A549 (cell line): ENCODE data around the gene DDIT4. TPM values are rescaled to one million over a fixed set of nuclear protein-coding genes. Genes with fewer than 3 reads are reported as not detected.

ENCODE experiments used
- ATAC-seq, 2 experiments: fragments of 200-7000 bp in 1 of 2; fragments of >200 bp in 1 of 2; cut with Nextera tagmentation in 1 of 2; cut with Tn5 transposase in 1 of 2; 3 replicates each; pipeline versions ENCODE4 v1.8.0 to v1.9.1; 2018 to 2020; ENCODE audit warnings: mild to moderate bottlenecking in 1 of 2, moderate library complexity in 1 of 2
- CTCF ChIA-PET: fragments of 300-600 bp; sonication (Branson Sonifier 250); formaldehyde crosslinking; extraction: SDS; loops from one replicate; lab custom pipeline; 2021; ENCODE audit warnings: antibody characterized with exemption, inconsistent platforms; lab: Yijun Ruan, JAX
- POLR2A ChIA-PET: fragments of 350-600 bp; formaldehyde crosslinking; extraction: SDS; loops from one replicate; lab custom pipeline; 2021; ENCODE audit warnings: antibody characterized with exemption, inconsistent platforms; lab: Yijun Ruan, JAX
- DNase-seq, 2 experiments: peaks; one replicate each; pipeline versions ENCODE4 v3.0.0 to v3.0.0-alpha.2; 2011 to 2016; ENCODE audit warnings: low read depth in 1 of 2, low spot score in 1 of 2
- FAIRE-seq: peaks from 2 replicates; lab custom pipeline; 2011; peaks lifted over from hg19 to GRCh38; lab: Jason Lieb, UNC
- H3K27ac ChIP-seq, 2 experiments: fragments of >200 bp; sonication (Bioruptor Twin); formaldehyde crosslinking; 3 replicates each; pipeline ENCODE4 v1.5.1; 2016 to 2017
- H3K4me1 ChIP-seq: fragments of >200 bp; sonication (Bioruptor Twin); formaldehyde crosslinking; 3 replicates; pipeline ENCODE4 v1.6.1; 2016
- H3K4me2 ChIP-seq: fragments of >200 bp; sonication (Bioruptor Twin); formaldehyde crosslinking; 3 replicates; pipeline ENCODE4 v1.6.1; 2016
- H3K4me3 ChIP-seq: fragments of >200 bp; sonication (Bioruptor Twin); formaldehyde crosslinking; 3 replicates; pipeline ENCODE4 v1.5.1; 2016
- H3K9me3 ChIP-seq: fragments of >200 bp; sonication (Bioruptor Twin); formaldehyde crosslinking; 3 replicates; pipeline ENCODE4 v1.6.1; 2016
- BCL3 ChIP-seq: fragments of >200 bp; sonication (Bioruptor Twin); formaldehyde crosslinking; IDR thresholded peaks from 3 replicates; pipeline ENCODE4 v1.6.1; 2016
- CEBPB ChIP-seq, 2 experiments: fragments of >200 bp in 1 of 2; sonication (Bioruptor Twin) in 1 of 2; formaldehyde crosslinking in 1 of 2; IDR thresholded peaks; 2 replicates each; pipeline ENCODE4 v1.6.1; 2012 to 2016
- CHD2 ChIP-seq: fragments of 150-350 bp; IDR thresholded peaks from 2 replicates; pipeline ENCODE4 v1.6.1; 2014; ENCODE audit warnings: low read length; ENCODE audit not compliant: partially characterized antibody
- CHD4 ChIP-seq: fragments of 200-600 bp; sonication (generic); IDR thresholded peaks from 2 replicates; pipeline ENCODE4 v1.6.1; 2016; ENCODE audit warnings: antibody characterized with exemption, mild to moderate bottlenecking, borderline replicate concordance
- E2F6 ChIP-seq: IDR thresholded peaks from 2 replicates; pipeline ENCODE4 v1.6.1; 2012; ENCODE audit warnings: low read depth, borderline replicate concordance
- EHMT2 ChIP-seq: fragments of 200-600 bp; sonication (generic); IDR thresholded peaks from 2 replicates; pipeline ENCODE4 v1.6.1; 2016; ENCODE audit warnings: antibody characterized with exemption, low read depth, mild to moderate bottlenecking, moderate library complexity
- HOXA7 ChIP-seq: fragments of 250-450 bp; sonication (Bioruptor Pico); IDR thresholded peaks from 2 replicates; pipeline ENCODE4 v1.5.0; 2020; ENCODE audit warnings: mild to moderate bottlenecking, moderate library complexity
- HOXB5 ChIP-seq: fragments of 250-450 bp; sonication (Bioruptor Pico); IDR thresholded peaks from 2 replicates; pipeline ENCODE4 v1.5.0; 2020; ENCODE audit warnings: mild to moderate bottlenecking, moderate library complexity
- KDM5A ChIP-seq: fragments of 200-600 bp; sonication (generic); IDR thresholded peaks from 2 replicates; pipeline ENCODE4 v1.6.1; 2016; ENCODE audit warnings: antibody characterized with exemption, mild to moderate bottlenecking
- MAFK ChIP-seq: fragments of 450-650 bp; IDR thresholded peaks from 2 replicates; pipeline ENCODE4 v1.6.1; 2014; ENCODE audit not compliant: partially characterized antibody
- NPAS2 ChIP-seq: fragments of 250-450 bp; sonication (Bioruptor Pico); IDR thresholded peaks from 2 replicates; pipeline ENCODE4 v1.8.0; 2022; ENCODE audit warnings: mild to moderate bottlenecking, moderate library complexity, borderline replicate concordance
- PBX3 ChIP-seq: IDR thresholded peaks from 2 replicates; pipeline ENCODE4 v1.6.1; 2012
- PHF8 ChIP-seq: fragments of 200-600 bp; sonication (generic); IDR thresholded peaks from 2 replicates; pipeline ENCODE4 v1.6.1; 2016; ENCODE audit warnings: low read depth, mild to moderate bottlenecking, antibody characterized with exemption, moderate library complexity, borderline replicate concordance
- POLR2A ChIP-seq: IDR thresholded peaks from 2 replicates; pipeline ENCODE4 v1.6.1; 2012; ENCODE audit warnings: mild to moderate bottlenecking, low read length
- RARB ChIP-seq: fragments of 250-450 bp; sonication (Bioruptor Pico); IDR thresholded peaks from 2 replicates; pipeline ENCODE4 v1.8.0; 2021; ENCODE audit warnings: mild to moderate bottlenecking, moderate library complexity
- RCOR1 ChIP-seq: fragments of 150-350 bp; IDR thresholded peaks from 2 replicates; pipeline ENCODE4 v1.6.1; 2014; ENCODE audit warnings: antibody characterized with exemption, low read length, low read depth
- RFX5 ChIP-seq: fragments of 450-650 bp; IDR thresholded peaks from 2 replicates; pipeline ENCODE4 v1.7.1; 2014; ENCODE audit warnings: antibody characterized with exemption, mild to moderate bottlenecking, moderate library complexity
- WGBS: methylation state at CpG from one replicate; pipeline ENCODE4 v1.1.6; 2017; ENCODE audit errors: missing lambda C conversion rate; 5-methylcytosine and 5-hydroxymethylcytosine counted together
- polyA plus RNA-seq, 4 experiments: library from polyadenylated mRNA; depleted of rRNA in 3 of 4; stranded (reverse); fragments of >200 nt; fragmentation: RNase III in 1 of 4; extraction: RNeasy Plus Mini Kit Qiagen cat#74134 plus additional on column Dnase treatment in 1 of 4; gene quantifications; 2 replicates in 3 of 4; 3 replicates in 1 of 4; pipeline ENCODE4 v1.2.3, GENCODE V29; 2011 to 2017
- TF ChIP-seq, protein P1 (sequence below): fragments of 200-600 bp; sonication (generic); IDR thresholded peaks from 2 replicates; pipeline ENCODE4 v1.6.1; 2016; ENCODE audit warnings: antibody characterized with exemption, mild to moderate bottlenecking, moderate library complexity
- TF ChIP-seq, protein P2 (sequence below): fragments of 250-450 bp; sonication (Bioruptor Pico); IDR thresholded peaks from 2 replicates; pipeline ENCODE4 v1.5.0; 2021; ENCODE audit warnings: mild to moderate bottlenecking, moderate library complexity, borderline replicate concordance
- TF ChIP-seq, protein P3 (sequence below): fragments of >200 bp; sonication (Bioruptor Twin); formaldehyde crosslinking; IDR thresholded peaks from 3 replicates; pipeline ENCODE4 v1.5.1; 2016

Gene DDIT4
- polyA plus RNA-seq, 2 of the 4 experiments (the other 2 are of a cell fraction), result 239 to 392 TPM

DNA sequence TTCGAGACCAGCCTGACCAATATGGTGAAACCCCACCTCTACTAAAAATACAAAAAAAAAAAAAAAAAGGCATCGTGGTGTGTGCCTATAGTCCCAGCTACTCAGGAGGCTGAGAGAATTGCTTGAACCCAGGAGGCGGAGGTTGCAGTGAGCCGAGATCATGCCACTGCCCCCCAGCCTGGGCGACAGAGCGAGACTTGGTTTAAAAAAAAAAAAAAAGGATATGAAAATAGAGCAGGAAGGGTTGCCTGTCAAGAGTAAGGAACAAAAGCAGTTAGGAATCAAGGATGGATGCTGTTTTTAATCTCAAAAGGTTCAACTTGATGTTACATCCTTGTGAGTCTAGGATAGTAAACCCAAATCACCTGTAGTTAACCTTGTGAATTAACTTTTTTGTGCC is 45.9 kb upstream of the DDIT4 start (continued):
- TF ChIP-seq NPAS2 (CRISPR knock-in tag), result no peak
- TF ChIP-seq, all 56 proteins: peak for 0

GRCh38 chr10:72228318-72228751 is 45.4 kb upstream of the DDIT4 start:
- CTCF ChIA-PET, result interaction anchor here (0.8 to 3.1 kb wide), 5 partner anchors 99 to 332 kb away, joined by 3 to 11 read pairs (median 7); no protein-coding TSS in a partner anchor
- no peak for DNase-seq
- Histone ChIP-seq H3K4me2 (no peak overlapping the region), H3K4me3 (no peak overlapping the region), H3K4me1 (peaks cover 44% of the 10 kb centered on the region), H3K9me3 (no peaks in the 10 kb centered on the region), H3K27ac (peak overlapping the region; percentile 46 to 69; a peak in 5 of 6 replicates)
- WGBS, result 89% methylated on average over 2 of the region's 2 CpGs
- POLR2A ChIA-PET, result interaction anchor here (0.6 to 1.4 kb wide), 3 partner anchors 12 to 69 kb away, joined by 4 to 7 read pairs (median 6); no protein-coding TSS in a partner anchor
- ATAC-seq, result no peak; a peak in 1 of 6 replicates
- no peak for TF ChIP-seq CHD4
- TF ChIP-seq E2F6, result no peak
- TF ChIP-seq, protein P1, sequence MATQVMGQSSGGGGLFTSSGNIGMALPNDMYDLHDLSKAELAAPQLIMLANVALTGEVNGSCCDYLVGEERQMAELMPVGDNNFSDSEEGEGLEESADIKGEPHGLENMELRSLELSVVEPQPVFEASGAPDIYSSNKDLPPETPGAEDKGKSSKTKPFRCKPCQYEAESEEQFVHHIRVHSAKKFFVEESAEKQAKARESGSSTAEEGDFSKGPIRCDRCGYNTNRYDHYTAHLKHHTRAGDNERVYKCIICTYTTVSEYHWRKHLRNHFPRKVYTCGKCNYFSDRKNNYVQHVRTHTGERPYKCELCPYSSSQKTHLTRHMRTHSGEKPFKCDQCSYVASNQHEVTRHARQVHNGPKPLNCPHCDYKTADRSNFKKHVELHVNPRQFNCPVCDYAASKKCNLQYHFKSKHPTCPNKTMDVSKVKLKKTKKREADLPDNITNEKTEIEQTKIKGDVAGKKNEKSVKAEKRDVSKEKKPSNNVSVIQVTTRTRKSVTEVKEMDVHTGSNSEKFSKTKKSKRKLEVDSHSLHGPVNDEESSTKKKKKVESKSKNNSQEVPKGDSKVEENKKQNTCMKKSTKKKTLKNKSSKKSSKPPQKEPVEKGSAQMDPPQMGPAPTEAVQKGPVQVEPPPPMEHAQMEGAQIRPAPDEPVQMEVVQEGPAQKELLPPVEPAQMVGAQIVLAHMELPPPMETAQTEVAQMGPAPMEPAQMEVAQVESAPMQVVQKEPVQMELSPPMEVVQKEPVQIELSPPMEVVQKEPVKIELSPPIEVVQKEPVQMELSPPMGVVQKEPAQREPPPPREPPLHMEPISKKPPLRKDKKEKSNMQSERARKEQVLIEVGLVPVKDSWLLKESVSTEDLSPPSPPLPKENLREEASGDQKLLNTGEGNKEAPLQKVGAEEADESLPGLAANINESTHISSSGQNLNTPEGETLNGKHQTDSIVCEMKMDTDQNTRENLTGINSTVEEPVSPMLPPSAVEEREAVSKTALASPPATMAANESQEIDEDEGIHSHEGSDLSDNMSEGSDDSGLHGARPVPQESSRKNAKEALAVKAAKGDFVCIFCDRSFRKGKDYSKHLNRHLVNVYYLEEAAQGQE, result no peak
- TF ChIP-seq RFX5, result no peak
- TF ChIP-seq KDM5A, result no peak
- TF ChIP-seq RCOR1, result no peak
- no peak for TF ChIP-seq POLR2A
- TF ChIP-seq PHF8, result no peak
- no peak for TF ChIP-seq PBX3
- no peak for TF ChIP-seq RARB
- TF ChIP-seq HOXB5, result no peak
- TF ChIP-seq HOXA7, result no peak
- TF ChIP-seq, protein P2, sequence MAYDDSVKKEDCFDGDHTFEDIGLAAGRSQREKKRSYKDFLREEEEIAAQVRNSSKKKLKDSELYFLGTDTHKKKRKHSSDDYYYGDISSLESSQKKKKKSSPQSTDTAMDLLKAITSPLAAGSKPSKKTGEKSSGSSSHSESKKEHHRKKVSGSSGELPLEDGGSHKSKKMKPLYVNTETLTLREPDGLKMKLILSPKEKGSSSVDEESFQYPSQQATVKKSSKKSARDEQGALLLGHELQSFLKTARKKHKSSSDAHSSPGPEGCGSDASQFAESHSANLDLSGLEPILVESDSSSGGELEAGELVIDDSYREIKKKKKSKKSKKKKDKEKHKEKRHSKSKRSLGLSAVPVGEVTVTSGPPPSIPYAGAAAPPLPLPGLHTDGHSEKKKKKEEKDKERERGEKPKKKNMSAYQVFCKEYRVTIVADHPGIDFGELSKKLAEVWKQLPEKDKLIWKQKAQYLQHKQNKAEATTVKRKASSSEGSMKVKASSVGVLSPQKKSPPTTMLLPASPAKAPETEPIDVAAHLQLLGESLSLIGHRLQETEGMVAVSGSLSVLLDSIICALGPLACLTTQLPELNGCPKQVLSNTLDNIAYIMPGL, result no peak
- TF ChIP-seq, protein P3, sequence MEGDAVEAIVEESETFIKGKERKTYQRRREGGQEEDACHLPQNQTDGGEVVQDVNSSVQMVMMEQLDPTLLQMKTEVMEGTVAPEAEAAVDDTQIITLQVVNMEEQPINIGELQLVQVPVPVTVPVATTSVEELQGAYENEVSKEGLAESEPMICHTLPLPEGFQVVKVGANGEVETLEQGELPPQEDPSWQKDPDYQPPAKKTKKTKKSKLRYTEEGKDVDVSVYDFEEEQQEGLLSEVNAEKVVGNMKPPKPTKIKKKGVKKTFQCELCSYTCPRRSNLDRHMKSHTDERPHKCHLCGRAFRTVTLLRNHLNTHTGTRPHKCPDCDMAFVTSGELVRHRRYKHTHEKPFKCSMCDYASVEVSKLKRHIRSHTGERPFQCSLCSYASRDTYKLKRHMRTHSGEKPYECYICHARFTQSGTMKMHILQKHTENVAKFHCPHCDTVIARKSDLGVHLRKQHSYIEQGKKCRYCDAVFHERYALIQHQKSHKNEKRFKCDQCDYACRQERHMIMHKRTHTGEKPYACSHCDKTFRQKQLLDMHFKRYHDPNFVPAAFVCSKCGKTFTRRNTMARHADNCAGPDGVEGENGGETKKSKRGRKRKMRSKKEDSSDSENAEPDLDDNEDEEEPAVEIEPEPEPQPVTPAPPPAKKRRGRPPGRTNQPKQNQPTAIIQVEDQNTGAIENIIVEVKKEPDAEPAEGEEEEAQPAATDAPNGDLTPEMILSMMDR, result no peak
- no peak for TF ChIP-seq CEBPB (IDR thresholded peaks at IDR 0.05)
- TF ChIP-seq CHD2, result no peak
- no peak for TF ChIP-seq MAFK
- TF ChIP-seq EHMT2, result no peak
- no peak for TF ChIP-seq BCL3
- TF ChIP-seq, all 56 proteins: peak for 0
- FAIRE-seq, result no peak
